Lung (tissue), 12 donors: ENCODE measurements around the gene CCNY. TPM values are rescaled to one million over a fixed set of nuclear protein-coding genes. Genes with fewer than 3 reads are reported as not detected.

Source experiments
- ATAC-seq: fragments of 200-7000 bp; cut with Tn5 transposase; one replicate; pipeline ENCODE4 v1.9.1; 2020; ENCODE audit warnings: moderate number of reproducible peaks; ENCODE audit not compliant: insufficient read depth, low FRiP score
- DNase-seq, 3 donors: peaks; one replicate each; pipeline ENCODE4 v3.0.0-alpha.2; 2013 to 2017
- H3K27ac ChIP-seq, 2 donors: one replicate each; pipeline ENCODE4 v1.5.1; 2013; ENCODE audit warnings: mild to moderate bottlenecking in 2 of 2, moderate library complexity in 2 of 2, control low read depth in 1 of 2, inconsistent platforms in 1 of 2, low read depth in 1 of 2, low read length in 1 of 2
- H3K27me3 ChIP-seq, 3 donors: one replicate each; pipeline ENCODE4 v1.5.1; 2013; ENCODE audit warnings: low read length in 2 of 3; ENCODE audit not compliant: control insufficient read depth in 3 of 3, insufficient read depth in 3 of 3
- H3K36me3 ChIP-seq, 4 donors: one replicate each; pipeline ENCODE4 v1.5.1; 2013; ENCODE audit warnings: low read length in 4 of 4, mild to moderate bottlenecking in 1 of 4, moderate library complexity in 1 of 4; ENCODE audit not compliant: control insufficient read depth in 4 of 4, insufficient read depth in 4 of 4
- H3K4me1 ChIP-seq, 5 donors: one replicate each; pipeline ENCODE4 v1.5.1; 2013; ENCODE audit warnings: low read length in 5 of 5, mild to moderate bottlenecking in 2 of 5, moderate library complexity in 1 of 5; ENCODE audit not compliant: control insufficient read depth in 5 of 5, insufficient read depth in 5 of 5
- H3K4me3 ChIP-seq: one replicate; pipeline ENCODE4 v1.5.1; 2013; ENCODE audit warnings: mild to moderate bottlenecking, control low read depth, moderate library complexity
- H3K9ac ChIP-seq, 2 donors: one replicate each; pipeline ENCODE4 v1.5.1; 2013; ENCODE audit warnings: low read length in 2 of 2, control low read depth in 1 of 2; ENCODE audit not compliant: insufficient read depth in 1 of 2
- H3K9me3 ChIP-seq, 4 donors: one replicate each; pipeline ENCODE4 v1.5.1; 2013; ENCODE audit warnings: low read length in 3 of 4, mild to moderate bottlenecking in 1 of 4, moderate library complexity in 1 of 4; ENCODE audit not compliant: control insufficient read depth in 4 of 4, insufficient read depth in 3 of 4
- CTCF ChIP-seq: IDR thresholded peaks from 2 replicates; pipeline ENCODE4 v1.5.1; 2012; ENCODE audit warnings: mild to moderate bottlenecking; ENCODE audit errors: control extremely low read depth, extremely low read depth
- WGBS, 2 donors: extraction: QIAGEN DNeasy Blood & Tissue Kit; methylation state at CpG; one replicate each; pipeline ENCODE4 v1.1.7; 2013; 5-methylcytosine and 5-hydroxymethylcytosine counted together
- polyA plus RNA-seq, 2 donors: library from polyadenylated mRNA; stranded (reverse); fragments of 200-250 nt; gene quantifications; one replicate each; pipeline ENCODE4 v1.2.1, GENCODE V29; 2013
- total RNA-seq, 2 donors: library from RNA; depleted of rRNA in 1 of 2; stranded (reverse); fragments of >200 nt in 1 of 2; gene quantifications; one replicate each; pipeline ENCODE4 v1.2.1, GENCODE V29; 2014 to 2021
- donor health status: control.
- donor health status: control.
- donor health status: Bipolar disorder and iron deficiency.
- donor health status: healthy.
- donor health status: DM: yes; HTN: yes; CAD: no.

Gene CCNY
- total and polyA plus RNA-seq, 4 donors = 26.6 to 63.0 (median 38.8) TPM

GRCh38 chr10:35458500-35459448 is 122.5 kb downstream of the CCNY start:
- TF ChIP-seq CTCF = no peak
- Histone ChIP-seq H3K4me3 (no peak overlapping the region), H3K27ac (no peak overlapping the region), H3K4me1 (peaks cover 7 to 66% (median 20%) of the 10 kb centered on the region in 5 donors), H3K9me3 (no peaks in the 10 kb centered on the region), H3K9ac (no peak overlapping the region), H3K27me3 (no peaks in the 10 kb centered on the region), H3K36me3 (no peaks in the 10 kb centered on the region)
- no peak for ATAC-seq
- 86 to 88% methylated on average over 12 of the region's 12 CpGs for WGBS, 2 donors
- no peak for DNase-seq

GRCh38 chr10:35459449-35459847 is 123.1 kb downstream of the CCNY start:
- no peak overlapping the region for H3K27ac ChIP-seq
- WGBS, 2 donors = 93 to 96% methylated on average over 2 of the region's 2 CpGs
- peaks cover 14 to 67% (median 26%) of the 10 kb centered on the region in 5 donors for H3K4me1 ChIP-seq

GRCh38 chr10:35460852-35461460 is 124.6 kb downstream of the CCNY start:
- TF ChIP-seq CTCF = no peak
- Histone ChIP-seq H3K27ac (no peak overlapping the region), H3K9me3 (no peaks in the 10 kb centered on the region), H3K36me3 (no peaks in the 10 kb centered on the region), H3K4me3 (no peak overlapping the region), H3K4me1 (peaks cover 18 to 67% (median 33%) of the 10 kb centered on the region in 5 donors), H3K9ac (no peak overlapping the region), H3K27me3 (no peaks in the 10 kb centered on the region)
- ATAC-seq (no peak), DNase-seq (peak in 1 of 3 donors; percentile 40)
- 75 to 76% methylated on average over 2 of the region's 2 CpGs for WGBS, 2 donors

More at GRCh38 chr10:35459449-35459847, 123.1 kb downstream of the CCNY start:
- H3K36me3 ChIP-seq = no peaks in the 10 kb centered on the region
- no peaks in the 10 kb centered on the region for H3K27me3 ChIP-seq
- DNase-seq (no peak), ATAC-seq (no peak)
- H3K4me3 ChIP-seq = no peak overlapping the region
- no peaks in the 10 kb centered on the region for H3K9me3 ChIP-seq
- H3K9ac ChIP-seq = no peak overlapping the region
- no peak for TF ChIP-seq CTCF
